ENCODE results near the gene NOTCH2. TPM values are rescaled to one million over a fixed set of nuclear protein-coding genes. Genes with fewer than 3 reads are reported as not detected.

Gene NOTCH2
- total RNA-seq, 1 donor from 2014 or later, result 3.5 TPM

- Mint-ChIP-seq H3K36me3 (ENCODE audit: unreplicated experiment) (peaks cover 2% of the 10 kb centered on the region), H3K27ac (ENCODE audit: unreplicated experiment) (no peak overlapping the region), H3K9me3 (ENCODE audit: unreplicated experiment) (no peaks in the 10 kb centered on the region), H3K4me1 (ENCODE audit: low read depth, unreplicated experiment) (no peaks in the 10 kb centered on the region), H3K4me3 (ENCODE audit: unreplicated experiment) (no peak overlapping the region), H3K27me3 (ENCODE audit: unreplicated experiment) (no peaks in the 10 kb centered on the region)
- no peak for TF ChIP-seq CTCF (IDR thresholded peaks at IDR 0.05; ENCODE audit: partially characterized antibody, unreplicated experiment)
- no peak for DNase-seq
Measured at GRCh38 chr1:119879510-119880434, 189.7 kb downstream of the NOTCH2 start.

GRCh38 chr1:119878171-119878570 lies 191.3 kb downstream of the NOTCH2 start:
- Mint-ChIP-seq H3K27ac (ENCODE audit: unreplicated experiment) (no peak overlapping the region), H3K4me3 (ENCODE audit: unreplicated experiment) (no peak overlapping the region), H3K27me3 (ENCODE audit: unreplicated experiment) (no peaks in the 10 kb centered on the region), H3K4me1 (ENCODE audit: low read depth, unreplicated experiment) (no peaks in the 10 kb centered on the region), H3K9me3 (ENCODE audit: unreplicated experiment) (no peaks in the 10 kb centered on the region), H3K36me3 (ENCODE audit: unreplicated experiment) (peaks cover 4% of the 10 kb centered on the region)
- TF ChIP-seq CTCF (IDR thresholded peaks at IDR 0.05; ENCODE audit: partially characterized antibody, unreplicated experiment), result no peak
- DNase-seq, result no peak

GRCh38 chr1:119874186-119874585 lies 195.3 kb downstream of the NOTCH2 start:
- no peak overlapping the region for H3K4me3 Mint-ChIP-seq (ENCODE audit: unreplicated experiment)
- H3K9me3 Mint-ChIP-seq (ENCODE audit: unreplicated experiment), result no peaks in the 10 kb centered on the region
- no peaks in the 10 kb centered on the region for H3K27me3 Mint-ChIP-seq (ENCODE audit: unreplicated experiment)
- H3K27ac Mint-ChIP-seq (ENCODE audit: unreplicated experiment), result no peak overlapping the region
- DNase-seq, result no peak
- H3K4me1 Mint-ChIP-seq (ENCODE audit: low read depth, unreplicated experiment), result peaks cover 3% of the 10 kb centered on the region
- peaks cover 4% of the 10 kb centered on the region for H3K36me3 Mint-ChIP-seq (ENCODE audit: unreplicated experiment)
- TF ChIP-seq CTCF (IDR thresholded peaks at IDR 0.05; ENCODE audit: partially characterized antibody, unreplicated experiment), result no peak

GRCh38 chr1:119873135-119874015 lies 196.1 kb downstream of the NOTCH2 start:
- no peak for TF ChIP-seq CTCF (IDR thresholded peaks at IDR 0.05; ENCODE audit: partially characterized antibody, unreplicated experiment)
- Mint-ChIP-seq H3K4me3 (ENCODE audit: unreplicated experiment) (no peak overlapping the region), H3K9me3 (ENCODE audit: unreplicated experiment) (no peaks in the 10 kb centered on the region), H3K27me3 (ENCODE audit: unreplicated experiment) (no peaks in the 10 kb centered on the region), H3K4me1 (ENCODE audit: low read depth, unreplicated experiment) (peaks cover 3% of the 10 kb centered on the region), H3K27ac (ENCODE audit: unreplicated experiment) (no peak overlapping the region), H3K36me3 (ENCODE audit: unreplicated experiment) (peaks cover 4% of the 10 kb centered on the region)
- DNase-seq, result no peak

Measured in glutamatergic neuron (in vitro differentiated cells).